ENCODE measurements around the gene RASA3. TPM values are rescaled to one million over a fixed set of nuclear protein-coding genes. Genes with fewer than 3 reads are reported as not detected.
"Not testable (repeated sequence)": the region's sequence is repeated elsewhere in the genome, so short reads cannot be mapped to it uniquely, and the experiment has no call there.

RASA3 gene
- total and polyA plus RNA-seq, 10 of the 15 experiments (the other 5 are each of a cell fraction or from before 2014, with no cell fraction given) = 0.79 to 33.9 (median 17.6) TPM

DNA sequence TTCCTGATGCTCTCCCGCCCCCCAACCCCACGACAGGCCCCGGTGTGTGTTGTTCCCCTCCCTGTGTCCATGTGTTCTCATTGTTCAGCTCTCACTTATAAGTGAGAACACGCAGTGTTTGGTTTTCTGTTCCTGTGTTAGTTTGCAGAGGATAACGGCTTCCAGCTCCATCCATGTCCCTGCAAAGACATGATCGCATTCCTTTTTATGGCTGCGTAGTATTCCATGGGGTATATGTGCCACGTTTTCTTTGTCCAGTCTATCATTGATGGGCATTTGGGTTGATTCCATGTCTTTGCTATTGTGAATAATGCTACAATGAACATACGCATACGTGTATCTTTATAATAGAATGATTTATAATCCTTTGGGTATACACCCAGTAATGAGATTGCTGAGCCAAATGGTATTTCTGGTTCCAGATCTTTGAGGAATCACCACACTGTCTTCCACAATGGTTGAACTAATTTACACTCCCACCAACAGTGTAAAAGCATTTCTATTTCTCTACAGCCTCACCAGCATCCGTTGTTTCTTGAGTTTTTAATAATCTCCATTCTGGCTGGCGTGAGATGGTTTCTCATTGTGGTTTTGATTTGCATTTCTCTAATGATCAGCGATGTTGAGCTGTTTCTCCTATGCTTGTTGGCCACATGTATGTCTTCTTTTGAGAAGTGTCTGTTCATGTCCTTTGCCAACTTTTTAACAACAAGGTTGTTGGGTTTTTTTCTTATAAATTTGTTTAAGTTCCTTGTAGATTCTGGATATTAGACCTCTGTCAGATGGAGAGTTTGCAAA lies 26.6 kb upstream of the RASA3 start:
- H3K4me1 ChIP-seq (ENCODE audit: control insufficient read depth, insufficient read depth, low read length) = peaks cover 10% of the 10 kb centered on the region
- H3K36me3 ChIP-seq (ENCODE audit: control insufficient read depth in 2 of 2, insufficient read depth in 2 of 2, low read length in 1 of 2); H2AFZ ChIP-seq (ENCODE audit: control insufficient read depth, low read depth, low read length); H3K27me3 ChIP-seq (replicated peaks in 1 of 2; ENCODE audit: control insufficient read depth in 2 of 2, insufficient read depth in 2 of 2, low read length in 1 of 2); H4K20me1 ChIP-seq (ENCODE audit: control insufficient read depth, insufficient read depth); POLR2A ChIA-PET; in situ Hi-C loops (cut with MboI); RAD21 ChIA-PET (ENCODE audit: unreplicated experiment); BruUV-seq (replicated peaks); H3K79me2 ChIP-seq (ENCODE audit: control insufficient read depth, insufficient read depth, low read length); H3K4me2 ChIP-seq (ENCODE audit: control insufficient read depth, insufficient read depth); H3K27ac ChIP-seq (ENCODE audit: control insufficient read depth, insufficient read depth); DNase-seq (ENCODE audit: low read depth, low spot score); CTCF ChIA-PET; intact Hi-C loops (cut with micrococcal nuclease; ENCODE audit: unreplicated experiment); H3K9me3 ChIP-seq (replicated peaks; ENCODE audit: control insufficient read depth, insufficient read depth, low read length); FAIRE-seq; H3K4me3 ChIP-seq; H3K9ac ChIP-seq (ENCODE audit: control insufficient read depth, insufficient read depth, low read length): not testable (repeated sequence)
- SMC1A ChIA-PET (ENCODE audit: uncharacterized antibody, unreplicated experiment) = interaction anchor here (1.4 kb wide), 1 partner anchor 19 kb away, joined by 4 read pairs; no protein-coding TSS in a partner anchor
- peak; percentile 41 for ATAC-seq
- 64% methylated on average over 13 of the region's 13 CpGs for WGBS (ENCODE audit: insufficient coverage, insufficient replicate concordance, low lambda C conversion rate, missing lambda C conversion rate)
- TF ChIP-seq POU2F2 (IDR thresholded peaks at IDR 0.05; ENCODE audit: borderline replicate concordance, low read depth, low read length) (peak; percentile 87; the same call in 2 of the 3 replicates), RUNX3 (IDR thresholded peaks at IDR 0.05; ENCODE audit: low read length) (peak; percentile 53)

DNA sequence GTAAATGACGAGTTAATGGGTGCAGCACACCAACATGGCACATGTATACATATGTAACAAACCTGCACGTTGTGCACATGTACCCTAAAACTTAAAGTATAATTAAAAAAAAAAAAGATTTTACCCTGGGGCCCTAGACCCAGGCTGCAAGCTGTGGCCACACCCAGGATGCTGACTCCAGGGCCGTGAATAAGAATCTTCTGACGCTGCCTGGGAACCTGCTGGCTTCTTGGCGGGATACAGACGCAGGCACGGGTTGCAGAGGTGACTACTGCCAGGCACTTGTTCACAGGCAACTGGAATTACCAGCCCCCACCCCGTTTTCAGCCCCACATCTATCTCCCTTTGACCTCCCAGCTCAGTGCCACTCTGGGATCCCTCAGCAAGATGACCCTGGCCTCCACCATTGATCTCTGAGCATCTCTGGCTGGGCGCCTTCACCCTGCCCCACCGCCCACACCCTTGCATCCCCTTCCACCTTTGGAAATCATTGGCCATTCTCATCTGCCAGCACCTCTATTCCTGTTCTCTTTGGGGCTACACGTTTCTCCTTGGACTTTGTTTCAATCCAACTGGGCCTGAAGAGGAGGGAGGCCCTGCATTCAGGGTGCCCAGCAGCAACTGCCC lies 25.6 kb upstream of the RASA3 start:
- CTCF ChIA-PET = no interaction called here
- Histone ChIP-seq H3K4me1 (ENCODE audit: control insufficient read depth, insufficient read depth, low read length) (peaks cover 10% of the 10 kb centered on the region), H4K20me1 (ENCODE audit: control insufficient read depth, insufficient read depth) (no peaks in the 10 kb centered on the region), H3K27me3 (replicated peaks in 1 of 2; ENCODE audit: control insufficient read depth in 2 of 2, insufficient read depth in 2 of 2, low read length in 1 of 2) (no peaks in the 10 kb centered on the region; a peak in 1 of 4 replicates), H3K36me3 (ENCODE audit: control insufficient read depth in 2 of 2, insufficient read depth in 2 of 2, low read length in 1 of 2) (no peaks in the 10 kb centered on the region), H3K4me3 (no peak overlapping the region), H3K79me2 (ENCODE audit: control insufficient read depth, insufficient read depth, low read length) (no peaks in the 10 kb centered on the region), H3K27ac (ENCODE audit: control insufficient read depth, insufficient read depth) (no peak overlapping the region), H3K4me2 (ENCODE audit: control insufficient read depth, insufficient read depth) (no peak overlapping the region), H3K9ac (ENCODE audit: control insufficient read depth, insufficient read depth, low read length) (no peak overlapping the region), H2AFZ (ENCODE audit: control insufficient read depth, low read depth, low read length) (no peak overlapping the region), H3K9me3 (replicated peaks; ENCODE audit: control insufficient read depth, insufficient read depth, low read length) (peaks cover 5% of the 10 kb centered on the region; the same call in 1 of the 3 replicates)
- whole genome bisulfite sequencing (ENCODE audit: insufficient coverage, insufficient replicate concordance, low lambda C conversion rate, missing lambda C conversion rate) = 60% methylated on average over 11 of the region's 11 CpGs
- RAD21 ChIA-PET (ENCODE audit: unreplicated experiment) = no interaction called here
- POLR2A ChIA-PET = no interaction called here
- no peak for FAIRE-seq
- intact Hi-C loops (cut with micrococcal nuclease; ENCODE audit: unreplicated experiment) = no loop called here
- no peak for DNase-seq (ENCODE audit: low read depth, low spot score)
- in situ Hi-C loops (cut with MboI) = no loop called here
- no peak for ATAC-seq
- TF ChIP-seq BHLHE40 (IDR thresholded peaks at IDR 0.05; ENCODE audit: borderline replicate concordance in 1 of 2, low read depth in 2 of 2, low read length in 1 of 2) (no peak), GABPA (IDR thresholded peaks at IDR 0.05; ENCODE audit: low read depth) (no peak), ZSCAN29 (IDR thresholded peaks at IDR 0.05) (no peak), ATF7 (IDR thresholded peaks at IDR 0.05; ENCODE audit: low read depth) (no peak), ASH2L (IDR thresholded peaks at IDR 0.05; ENCODE audit: borderline replicate concordance, low read depth) (no peak), MEF2B (IDR thresholded peaks at IDR 0.05; ENCODE audit: partially characterized antibody, poor library complexity, severe bottlenecking) (no peak), EGR1 (IDR thresholded peaks at IDR 0.05; ENCODE audit: borderline replicate concordance in 1 of 2, low read depth in 2 of 2, low read length in 2 of 2) (no peak), ZNF207 (IDR thresholded peaks at IDR 0.05; ENCODE audit: borderline replicate concordance) (no peak)
- BruUV-seq (replicated peaks) = no TSS peak
- SMC1A ChIA-PET (ENCODE audit: uncharacterized antibody, unreplicated experiment) = interaction anchor here (1.4 kb wide), 1 partner anchor 20 kb away, joined by 4 read pairs; no protein-coding TSS in a partner anchor

Data from GM12878 (cell line).